Panc1 (cell line): ENCODE data around the gene CRK. TPM values are rescaled to one million over a fixed set of nuclear protein-coding genes. Genes with fewer than 3 reads are reported as not detected.
"Not testable (repeated sequence)": the region's sequence is repeated elsewhere in the genome, so short reads cannot be mapped to it uniquely, and the experiment has no call there.

Source experiments
- ATAC-seq: fragments of 200-7000 bp; cut with Tn5 transposase; 2 replicates; pipeline ENCODE4 v1.9.1; 2020; ENCODE audit warnings: mild to moderate bottlenecking, moderate library complexity
- BruUV-seq: library from RNA; stranded (reverse); fragments of 400-500 nt; replicated peaks from 2 replicates; lab custom pipeline; 2021; lab: Mats Ljungman, UMichigan
- CTCF ChIA-PET: fragments of 300-600 bp; sonication (Branson Sonifier 250); formaldehyde crosslinking; loops from one replicate; lab custom pipeline; 2022; ENCODE audit warnings: antibody characterized with exemption; lab: Charles Lee
- POLR2A ChIA-PET: fragments of 300-600 bp; sonication (Branson Sonifier 250); formaldehyde crosslinking; loops from one replicate; lab custom pipeline; 2022; ENCODE audit warnings: antibody characterized with exemption; lab: Charles Lee
- DNase-seq: peaks from one replicate; pipeline ENCODE4 v3.0.0-alpha.2; 2010; ENCODE audit warnings: low read depth, low spot score
- H3K27ac ChIP-seq: 2 replicates; pipeline ENCODE4 v1.5.1; 2011; ENCODE audit warnings: mild to moderate bottlenecking, low read length, inconsistent platforms
- H3K27me3 ChIP-seq: fragments of 200-500 bp; sonication (Bioruptor generic); 2 replicates; pipeline ENCODE4 v1.6.0; 2014; ENCODE audit warnings: low read length, inconsistent platforms; ENCODE audit not compliant: control insufficient read depth, insufficient read depth
- H3K36me3 ChIP-seq: fragments of 200-500 bp; sonication (Bioruptor generic); 2 replicates; pipeline ENCODE4 v1.5.1; 2014; ENCODE audit warnings: inconsistent platforms, mild to moderate bottlenecking, low read length, moderate library complexity; ENCODE audit not compliant: control insufficient read depth, insufficient read depth
- H3K4me1 ChIP-seq: 2 replicates; pipeline ENCODE4 v1.5.1; 2011; ENCODE audit warnings: inconsistent platforms, mild to moderate bottlenecking, low read length, moderate library complexity; ENCODE audit not compliant: control insufficient read depth, insufficient read depth
- H3K4me3 ChIP-seq, 2 experiments: 2 replicates each; pipeline ENCODE4 v1.5.1; 2011 to 2012; ENCODE audit warnings: low read depth in 2 of 2, low read length in 2 of 2, mild to moderate bottlenecking in 2 of 2, inconsistent platforms in 1 of 2, moderate library complexity in 1 of 2
- H3K9me3 ChIP-seq: fragments of 200-500 bp; sonication (Bioruptor generic); 2 replicates; pipeline ENCODE4 v1.5.1; 2014; ENCODE audit warnings: low read depth, mild to moderate bottlenecking, inconsistent platforms, low read length, moderate library complexity; ENCODE audit not compliant: control insufficient read depth, insufficient read depth
- POLR2AphosphoS5 ChIP-seq: IDR thresholded peaks from 2 replicates; pipeline ENCODE4 v1.6.1; 2012; ENCODE audit warnings: mild to moderate bottlenecking, low read depth, low read length, moderate library complexity
- TCF7L2 ChIP-seq: IDR thresholded peaks from 2 replicates; pipeline ENCODE4 v1.6.1; 2011; ENCODE audit warnings: mild to moderate bottlenecking, low read depth, low read length, inconsistent platforms
- in situ Hi-C: cut with HindIII; loops from 2 replicates; pipeline ENCODE4 v1.10.0; 2016; ENCODE audit warnings: low sequenced_read_pairs, low pct_unique_long_range_greater_than_20kb
- intact Hi-C: fragments of 100-400 bp; cut with micrococcal nuclease; formaldehyde crosslinking; loops from one replicate; pipeline ENCODE4 v1.10.0; 2022; ENCODE audit not compliant: unreplicated experiment
- total RNA-seq: library from RNA; stranded (reverse); gene quantifications from one replicate; pipeline ENCODE4 v1.2.1, GENCODE V29; 2021; ENCODE audit not compliant: unreplicated experiment
- TF ChIP-seq, protein P1 (sequence below), 2 experiments: IDR thresholded peaks; 2 replicates each; pipeline ENCODE4 v1.6.1; 2011 to 2012; ENCODE audit warnings: low read depth in 2 of 2, control low read depth in 1 of 2, low read length in 1 of 2, mild to moderate bottlenecking in 1 of 2, moderate library complexity in 1 of 2; ENCODE audit not compliant: insufficient read depth in 1 of 2
- TF ChIP-seq, protein P2 (sequence below): fragments of 450-650 bp; IDR thresholded peaks from 2 replicates; pipeline ENCODE4 v1.5.1; 2017; ENCODE audit warnings: mild to moderate bottlenecking

CRK gene
- total RNA-seq, 1 experiment from 2014 or later: 67.0 TPM

DNA sequence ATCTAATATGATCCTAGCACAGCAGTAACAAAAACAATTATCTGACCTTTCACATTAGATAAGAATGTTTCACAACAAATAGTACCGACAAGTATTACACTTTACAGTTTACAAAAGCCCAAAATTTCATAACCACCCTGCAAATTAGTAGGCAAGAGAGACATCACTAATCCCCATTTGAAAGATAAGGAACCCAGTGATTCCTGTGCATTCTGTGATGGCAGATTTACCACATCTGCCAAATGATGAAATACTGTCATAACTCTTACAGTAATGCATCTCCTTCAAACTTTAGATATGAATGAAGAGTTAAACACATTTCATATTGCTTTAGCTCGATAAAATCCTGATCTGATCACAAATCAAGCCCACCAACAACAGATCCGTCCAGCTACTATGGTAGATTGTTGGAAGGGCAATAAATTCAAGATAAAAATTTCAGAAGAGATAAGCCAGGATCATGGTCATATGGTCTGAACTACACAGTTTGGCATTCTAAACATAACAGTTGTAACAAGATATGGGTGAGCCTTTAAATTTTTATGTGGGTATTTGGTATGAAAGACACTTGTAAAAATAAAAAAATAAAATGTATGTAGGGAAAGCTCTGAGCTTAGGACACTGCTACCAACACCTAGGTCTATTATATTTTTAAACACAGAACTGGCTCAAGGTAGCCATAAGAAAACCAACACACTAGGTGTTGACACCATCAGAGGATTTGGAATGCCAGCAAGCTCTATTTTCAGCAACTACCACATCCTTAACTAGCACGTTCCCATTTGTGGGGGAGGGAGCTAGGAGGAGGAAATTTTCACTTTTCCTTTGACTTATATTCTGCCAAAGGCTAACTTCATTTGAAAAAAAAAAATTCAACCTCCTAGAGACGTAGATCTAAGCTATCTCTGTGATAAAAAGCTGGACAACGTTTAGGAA is 65.3 kb downstream of the CRK start:
- Histone ChIP-seq H3K27me3 (no peaks in the 10 kb centered on the region), H3K4me1 (peaks cover 52% of the 10 kb centered on the region), H3K9me3 (no peaks in the 10 kb centered on the region), H3K27ac (peak overlapping the region; percentile 7; the same call in 1 of the 2 replicates), H3K36me3 (no peaks in the 10 kb centered on the region), H3K4me3 (no peak overlapping the region)
- intact Hi-C loops (no loop called here), in situ Hi-C loops (no loop called here)
- no peak for ATAC-seq
- POLR2A ChIA-PET: interaction anchor here (0.9 kb wide), 1 partner anchor 29 kb away, joined by 3 read pairs; no protein-coding TSS in a partner anchor
- TF ChIP-seq POLR2AphosphoS5 (no peak), TCF7L2 (peak; percentile 15; the same call in 1 of the 2 replicates)
- TF ChIP-seq, protein P1, sequence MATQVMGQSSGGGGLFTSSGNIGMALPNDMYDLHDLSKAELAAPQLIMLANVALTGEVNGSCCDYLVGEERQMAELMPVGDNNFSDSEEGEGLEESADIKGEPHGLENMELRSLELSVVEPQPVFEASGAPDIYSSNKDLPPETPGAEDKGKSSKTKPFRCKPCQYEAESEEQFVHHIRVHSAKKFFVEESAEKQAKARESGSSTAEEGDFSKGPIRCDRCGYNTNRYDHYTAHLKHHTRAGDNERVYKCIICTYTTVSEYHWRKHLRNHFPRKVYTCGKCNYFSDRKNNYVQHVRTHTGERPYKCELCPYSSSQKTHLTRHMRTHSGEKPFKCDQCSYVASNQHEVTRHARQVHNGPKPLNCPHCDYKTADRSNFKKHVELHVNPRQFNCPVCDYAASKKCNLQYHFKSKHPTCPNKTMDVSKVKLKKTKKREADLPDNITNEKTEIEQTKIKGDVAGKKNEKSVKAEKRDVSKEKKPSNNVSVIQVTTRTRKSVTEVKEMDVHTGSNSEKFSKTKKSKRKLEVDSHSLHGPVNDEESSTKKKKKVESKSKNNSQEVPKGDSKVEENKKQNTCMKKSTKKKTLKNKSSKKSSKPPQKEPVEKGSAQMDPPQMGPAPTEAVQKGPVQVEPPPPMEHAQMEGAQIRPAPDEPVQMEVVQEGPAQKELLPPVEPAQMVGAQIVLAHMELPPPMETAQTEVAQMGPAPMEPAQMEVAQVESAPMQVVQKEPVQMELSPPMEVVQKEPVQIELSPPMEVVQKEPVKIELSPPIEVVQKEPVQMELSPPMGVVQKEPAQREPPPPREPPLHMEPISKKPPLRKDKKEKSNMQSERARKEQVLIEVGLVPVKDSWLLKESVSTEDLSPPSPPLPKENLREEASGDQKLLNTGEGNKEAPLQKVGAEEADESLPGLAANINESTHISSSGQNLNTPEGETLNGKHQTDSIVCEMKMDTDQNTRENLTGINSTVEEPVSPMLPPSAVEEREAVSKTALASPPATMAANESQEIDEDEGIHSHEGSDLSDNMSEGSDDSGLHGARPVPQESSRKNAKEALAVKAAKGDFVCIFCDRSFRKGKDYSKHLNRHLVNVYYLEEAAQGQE (IDR thresholded peaks at IDR 0.05; ENCODE audit: insufficient read depth in 1 of 2, low read depth in 2 of 2, low read length in 1 of 2): no peak
- TF ChIP-seq, protein P2, sequence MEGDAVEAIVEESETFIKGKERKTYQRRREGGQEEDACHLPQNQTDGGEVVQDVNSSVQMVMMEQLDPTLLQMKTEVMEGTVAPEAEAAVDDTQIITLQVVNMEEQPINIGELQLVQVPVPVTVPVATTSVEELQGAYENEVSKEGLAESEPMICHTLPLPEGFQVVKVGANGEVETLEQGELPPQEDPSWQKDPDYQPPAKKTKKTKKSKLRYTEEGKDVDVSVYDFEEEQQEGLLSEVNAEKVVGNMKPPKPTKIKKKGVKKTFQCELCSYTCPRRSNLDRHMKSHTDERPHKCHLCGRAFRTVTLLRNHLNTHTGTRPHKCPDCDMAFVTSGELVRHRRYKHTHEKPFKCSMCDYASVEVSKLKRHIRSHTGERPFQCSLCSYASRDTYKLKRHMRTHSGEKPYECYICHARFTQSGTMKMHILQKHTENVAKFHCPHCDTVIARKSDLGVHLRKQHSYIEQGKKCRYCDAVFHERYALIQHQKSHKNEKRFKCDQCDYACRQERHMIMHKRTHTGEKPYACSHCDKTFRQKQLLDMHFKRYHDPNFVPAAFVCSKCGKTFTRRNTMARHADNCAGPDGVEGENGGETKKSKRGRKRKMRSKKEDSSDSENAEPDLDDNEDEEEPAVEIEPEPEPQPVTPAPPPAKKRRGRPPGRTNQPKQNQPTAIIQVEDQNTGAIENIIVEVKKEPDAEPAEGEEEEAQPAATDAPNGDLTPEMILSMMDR: no peak
- CTCF ChIA-PET: interaction anchor here (0.5 to 1.3 kb wide), 3 partner anchors 19 to 880 kb away, joined by 4 to 6 read pairs (median 4); no protein-coding TSS in a partner anchor
- no TSS peak for BruUV-seq
- DNase-seq: no peak

DNA sequence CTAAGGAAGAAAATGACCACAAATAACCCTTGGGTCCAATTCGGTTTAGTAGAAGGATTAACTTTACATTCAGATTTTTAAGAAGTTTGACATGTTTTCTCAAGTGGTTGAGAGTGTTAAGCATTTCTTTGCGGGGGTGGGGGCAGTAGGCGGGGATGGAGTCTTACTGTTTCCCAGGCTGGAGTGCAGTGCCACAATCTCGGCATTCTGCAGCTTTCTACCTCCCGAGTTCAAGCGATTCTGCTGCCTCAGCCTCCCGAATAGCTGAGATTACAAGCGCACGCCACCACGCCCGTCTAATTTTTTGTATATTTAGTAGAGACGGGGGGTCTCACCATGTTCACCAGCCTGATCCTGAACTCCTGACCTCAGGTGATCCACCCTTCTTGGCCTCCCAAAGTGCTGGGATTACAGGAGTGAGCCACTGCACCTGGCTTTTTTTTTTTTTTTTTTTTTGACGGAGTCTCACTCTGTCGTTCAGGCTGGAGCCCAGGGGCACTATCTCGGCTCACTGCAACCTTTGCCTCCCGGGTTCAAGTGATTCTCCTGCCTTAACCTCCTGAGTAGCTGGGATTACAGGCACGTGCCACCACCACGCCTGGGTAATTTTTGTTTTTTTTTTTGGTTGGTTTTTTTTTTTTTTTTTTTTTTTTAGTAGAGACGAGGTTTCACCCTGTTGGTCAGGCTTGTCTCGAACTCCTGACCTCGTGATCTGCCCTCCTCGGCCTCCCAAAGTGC is 68.4 kb downstream of the CRK start:
- H3K27ac ChIP-seq, in situ Hi-C loops, DNase-seq, H3K36me3 ChIP-seq, intact Hi-C loops, POLR2A ChIA-PET, BruUV-seq, ATAC-seq, H3K9me3 ChIP-seq, H3K27me3 ChIP-seq, H3K4me3 ChIP-seq: not testable (repeated sequence)
- CTCF ChIA-PET: interaction anchor here (0.7 kb wide), 1 partner anchor 187 kb away, joined by 3 read pairs; no protein-coding TSS in a partner anchor
- H3K4me1 ChIP-seq: peaks cover 45% of the 10 kb centered on the region

DNA sequence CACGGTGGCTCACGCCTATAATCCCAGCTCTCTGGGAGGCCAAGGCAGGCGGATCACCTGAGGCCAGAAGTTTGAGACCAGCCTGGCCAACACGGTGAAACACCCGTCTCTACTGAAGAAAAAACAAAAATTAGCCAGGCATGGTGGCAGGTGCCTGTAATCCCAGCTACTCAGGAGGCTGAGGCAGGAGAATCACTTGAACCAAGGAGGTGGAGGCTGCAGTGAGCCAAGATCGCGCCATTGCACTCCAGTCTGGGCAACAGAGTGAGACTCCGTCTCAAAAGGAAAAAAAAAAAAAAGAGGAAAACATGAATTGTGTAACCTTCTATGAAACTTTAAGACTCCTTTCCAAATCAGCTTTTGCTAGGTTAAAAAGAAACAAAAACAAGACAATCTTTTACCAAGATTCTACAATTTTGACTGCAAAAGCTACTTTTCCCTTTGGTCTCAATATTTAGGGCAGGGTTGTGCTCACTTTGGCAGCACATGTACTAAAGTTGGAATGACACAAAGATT is 69.3 kb downstream of the CRK start:
- BruUV-seq, H3K36me3 ChIP-seq, intact Hi-C loops, H3K27ac ChIP-seq, DNase-seq, in situ Hi-C loops, CTCF ChIA-PET, POLR2A ChIA-PET, H3K9me3 ChIP-seq, H3K4me3 ChIP-seq, H3K27me3 ChIP-seq, ATAC-seq: not testable (repeated sequence)
- H3K4me1 ChIP-seq: peaks cover 41% of the 10 kb centered on the region
